Measurements from ENCODE around the gene GLRX5.

- TF ChIP-seq, protein P1, sequence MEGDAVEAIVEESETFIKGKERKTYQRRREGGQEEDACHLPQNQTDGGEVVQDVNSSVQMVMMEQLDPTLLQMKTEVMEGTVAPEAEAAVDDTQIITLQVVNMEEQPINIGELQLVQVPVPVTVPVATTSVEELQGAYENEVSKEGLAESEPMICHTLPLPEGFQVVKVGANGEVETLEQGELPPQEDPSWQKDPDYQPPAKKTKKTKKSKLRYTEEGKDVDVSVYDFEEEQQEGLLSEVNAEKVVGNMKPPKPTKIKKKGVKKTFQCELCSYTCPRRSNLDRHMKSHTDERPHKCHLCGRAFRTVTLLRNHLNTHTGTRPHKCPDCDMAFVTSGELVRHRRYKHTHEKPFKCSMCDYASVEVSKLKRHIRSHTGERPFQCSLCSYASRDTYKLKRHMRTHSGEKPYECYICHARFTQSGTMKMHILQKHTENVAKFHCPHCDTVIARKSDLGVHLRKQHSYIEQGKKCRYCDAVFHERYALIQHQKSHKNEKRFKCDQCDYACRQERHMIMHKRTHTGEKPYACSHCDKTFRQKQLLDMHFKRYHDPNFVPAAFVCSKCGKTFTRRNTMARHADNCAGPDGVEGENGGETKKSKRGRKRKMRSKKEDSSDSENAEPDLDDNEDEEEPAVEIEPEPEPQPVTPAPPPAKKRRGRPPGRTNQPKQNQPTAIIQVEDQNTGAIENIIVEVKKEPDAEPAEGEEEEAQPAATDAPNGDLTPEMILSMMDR (IDR thresholded peaks at IDR 0.05), result no peak
- TF ChIP-seq POLR2AphosphoS5 (IDR thresholded peaks at IDR 0.05) (no peak), POLR2A (IDR thresholded peaks at IDR 0.05) (no peak)
These were observed 2.6 kb downstream of the GLRX5 start for GRCh38 chr14:95537298-95538089.
